ENCODE measurements around the gene ATP5IF1.

Gene ATP5IF1

GRCh38 chr1:28273216-28273860, 37.4 kb downstream of the ATP5IF1 start:
- Histone ChIP-seq H3K4me1 (ENCODE audit: insufficient read depth, low read length) (no peaks in the 10 kb centered on the region), H2AFZ (ENCODE audit: low read depth, low read length) (no peak overlapping the region), H3K9ac (ENCODE audit: low read depth, low read length) (no peak overlapping the region), H4K20me1 (ENCODE audit: insufficient read depth, low read length) (no peaks in the 10 kb centered on the region; the same call in 1 of the 2 replicates), H3K4me3 (ENCODE audit: low read depth in 1 of 2, low read length in 2 of 2) (no peak overlapping the region), H3K36me3 (ENCODE audit: insufficient read depth, low read length) (peaks cover 36% of the 10 kb centered on the region), H3K27me3 (ENCODE audit: insufficient read depth, low read length, poor library complexity) (no peaks in the 10 kb centered on the region), H3K27ac (ENCODE audit: low read length) (no peak overlapping the region), H3K4me2 (ENCODE audit: insufficient read depth, low read length) (no peak overlapping the region), H3K79me2 (ENCODE audit: insufficient read depth, low read length) (no peaks in the 10 kb centered on the region), H3K9me3 (ENCODE audit: insufficient read depth, low read length, severe bottlenecking) (no peaks in the 10 kb centered on the region)
- TF ChIP-seq EZH2 (IDR thresholded peaks at IDR 0.05; ENCODE audit: borderline replicate concordance, low read depth, low read length, severe bottlenecking): no peak
- ATAC-seq (ENCODE audit: insufficient read depth, low read depth) (no peak), DNase-seq (no peak)

GRCh38 chr1:28278763-28279162, 42.8 kb downstream of the ATP5IF1 start:
- Histone ChIP-seq H3K27ac (ENCODE audit: low read length) (no peak overlapping the region), H3K4me3 (ENCODE audit: low read depth in 1 of 2, low read length in 2 of 2) (no peak overlapping the region), H3K9me3 (ENCODE audit: insufficient read depth, low read length, severe bottlenecking) (no peaks in the 10 kb centered on the region), H3K36me3 (ENCODE audit: insufficient read depth, low read length) (peaks cover 43% of the 10 kb centered on the region), H3K27me3 (ENCODE audit: insufficient read depth, low read length, poor library complexity) (no peaks in the 10 kb centered on the region), H3K4me1 (ENCODE audit: insufficient read depth, low read length) (no peaks in the 10 kb centered on the region), H3K4me2 (ENCODE audit: insufficient read depth, low read length) (no peak overlapping the region), H3K79me2 (ENCODE audit: insufficient read depth, low read length) (no peaks in the 10 kb centered on the region), H3K9ac (ENCODE audit: low read depth, low read length) (no peak overlapping the region), H2AFZ (ENCODE audit: low read depth, low read length) (no peak overlapping the region), H4K20me1 (ENCODE audit: insufficient read depth, low read length) (no peaks in the 10 kb centered on the region)
- no peak for TF ChIP-seq CTCF (IDR thresholded peaks at IDR 0.05; ENCODE audit: borderline replicate concordance, extremely low read depth, low read length, poor library complexity, severe bottlenecking)
- no peak for TF ChIP-seq EZH2 (IDR thresholded peaks at IDR 0.05; ENCODE audit: borderline replicate concordance, low read depth, low read length, severe bottlenecking)
- ATAC-seq (ENCODE audit: insufficient read depth, low read depth): no peak
- DNase-seq: no peak

- Histone ChIP-seq H3K4me1 (ENCODE audit: insufficient read depth, low read length) (no peaks in the 10 kb centered on the region), H3K4me2 (ENCODE audit: insufficient read depth, low read length) (no peak overlapping the region)
Measured at GRCh38 chr1:28279721-28280120, 43.8 kb downstream of the ATP5IF1 start.

More at GRCh38 chr1:28279721-28280120, 43.8 kb downstream of the ATP5IF1 start:
- no peak overlapping the region for H3K27ac ChIP-seq (ENCODE audit: low read length)
- TF ChIP-seq CTCF (IDR thresholded peaks at IDR 0.05; ENCODE audit: borderline replicate concordance, extremely low read depth, low read length, poor library complexity, severe bottlenecking) (no peak), EZH2 (IDR thresholded peaks at IDR 0.05; ENCODE audit: borderline replicate concordance, low read depth, low read length, severe bottlenecking) (no peak)
- H3K9me3 ChIP-seq (ENCODE audit: insufficient read depth, low read length, severe bottlenecking): no peaks in the 10 kb centered on the region
- no peak overlapping the region for H2AFZ ChIP-seq (ENCODE audit: low read depth, low read length)
- DNase-seq (no peak), ATAC-seq (ENCODE audit: insufficient read depth, low read depth) (no peak)
- H3K9ac ChIP-seq (ENCODE audit: low read depth, low read length): no peak overlapping the region
- no peaks in the 10 kb centered on the region for H3K79me2 ChIP-seq (ENCODE audit: insufficient read depth, low read length)
- H3K27me3 ChIP-seq (ENCODE audit: insufficient read depth, low read length, poor library complexity): no peaks in the 10 kb centered on the region
- no peak overlapping the region for H3K4me3 ChIP-seq (ENCODE audit: low read depth in 1 of 2, low read length in 2 of 2)
- H4K20me1 ChIP-seq (ENCODE audit: insufficient read depth, low read length): no peaks in the 10 kb centered on the region
- H3K36me3 ChIP-seq (ENCODE audit: insufficient read depth, low read length): peaks cover 33% of the 10 kb centered on the region
